GM10266 (cell line): ENCODE data around the gene FDX2.

ENCODE experiments used
- DNase-seq: peaks from one replicate; pipeline ENCODE4 v3.0.0; 2012; ENCODE audit errors: extremely low spot score
- CTCF ChIP-seq: IDR thresholded peaks from 2 replicates; pipeline ENCODE4 v1.5.1; 2012; ENCODE audit warnings: mild to moderate bottlenecking, low read depth; ENCODE audit not compliant: control insufficient read depth, insufficient read depth; ENCODE audit errors: missing control alignments

The FDX2 gene

GRCh38 chr19:10295305-10295846 is 20.4 kb downstream of the FDX2 start:
- peak; percentile 91 for DNase-seq
- TF ChIP-seq CTCF: peak; percentile 25

- TF ChIP-seq CTCF: no peak
- no peak for DNase-seq
These were observed 21.5 kb downstream of the FDX2 start for GRCh38 chr19:10294368-10294697.

GRCh38 chr19:10293637-10294367 is 22.0 kb downstream of the FDX2 start:
- no peak for DNase-seq
- TF ChIP-seq CTCF: no peak

- no peak for TF ChIP-seq CTCF
- no peak for DNase-seq
These were observed 22.8 kb downstream of the FDX2 start for GRCh38 chr19:10292789-10293636.

GRCh38 chr19:10292206-10292788 is 23.5 kb downstream of the FDX2 start:
- DNase-seq: peak; percentile 95
- TF ChIP-seq CTCF: no peak

GRCh38 chr19:10291554-10292205 is 24.1 kb downstream of the FDX2 start:
- no peak for TF ChIP-seq CTCF
- no peak for DNase-seq
